Chondrocyte (in vitro differentiated cells): ENCODE results near the gene FYN. TPM values are rescaled to one million over a fixed set of nuclear protein-coding genes. Genes with fewer than 3 reads are reported as not detected.

ENCODE experiments used
- DNase-seq: peaks from one replicate; pipeline ENCODE4 v3.0.0; 2021; ENCODE audit warnings: mixed read lengths, low spot score
- H3K27ac Mint-ChIP-seq: one replicate; pipeline ENCODE4 v1.8.0; 2021; ENCODE audit warnings: mild to moderate bottlenecking, moderate library complexity, mixed read lengths; ENCODE audit not compliant: unreplicated experiment
- H3K27me3 Mint-ChIP-seq: 2 replicates; pipeline ENCODE4 v1.8.0; 2021; ENCODE audit warnings: low read depth, mixed read lengths
- H3K36me3 Mint-ChIP-seq: 2 replicates; pipeline ENCODE4 v1.8.0; 2021; ENCODE audit warnings: low read depth, mixed read lengths
- H3K4me1 Mint-ChIP-seq: 2 replicates; pipeline ENCODE4 v1.8.0; 2021; ENCODE audit warnings: low read depth, mild to moderate bottlenecking, mixed read lengths
- H3K4me3 Mint-ChIP-seq: one replicate; pipeline ENCODE4 v1.8.0; 2021; ENCODE audit warnings: mild to moderate bottlenecking, moderate library complexity, mixed read lengths; ENCODE audit not compliant: unreplicated experiment
- H3K9me3 Mint-ChIP-seq: 2 replicates; pipeline ENCODE4 v1.8.0; 2021; ENCODE audit warnings: low read depth, mixed read lengths
- total RNA-seq: library from RNA; stranded (reverse); gene quantifications from 3 replicates; pipeline ENCODE4 v1.2.1, GENCODE V29; 2021
- TF ChIP-seq, protein P1 (sequence below): fragments of 200-600 bp; sonication (generic); IDR thresholded peaks from 2 replicates; pipeline ENCODE4 v1.5.0; 2021; ENCODE audit warnings: antibody characterized with exemption, mild to moderate bottlenecking, moderate library complexity

The FYN gene
- total RNA-seq, 1 donor from 2014 or later: 109 TPM

DNA sequence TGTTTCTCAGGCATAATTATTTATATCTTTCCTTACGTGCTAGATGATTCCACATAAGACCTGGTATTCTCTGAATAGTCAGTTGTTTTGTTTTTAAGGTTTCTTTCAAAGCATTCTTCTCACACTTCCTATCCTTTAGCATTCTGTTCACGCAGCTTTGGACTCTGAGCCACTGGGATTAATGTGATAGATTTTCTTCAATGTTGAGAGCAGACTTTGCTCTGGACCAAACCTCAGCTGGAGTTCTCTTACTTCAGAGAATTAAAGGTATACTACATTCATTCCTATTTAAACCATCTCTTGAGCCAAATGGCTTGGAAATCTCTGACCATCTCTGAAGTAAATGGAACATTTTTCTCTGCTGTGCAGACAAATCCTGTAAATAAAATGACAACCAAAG lies 196.9 kb downstream of the FYN start:
- Mint-ChIP-seq H3K4me3 (no peak overlapping the region), H3K4me1 (peaks cover 19% of the 10 kb centered on the region), H3K36me3 (peaks cover 24% of the 10 kb centered on the region), H3K27me3 (no peaks in the 10 kb centered on the region), H3K27ac (no peak overlapping the region), H3K9me3 (no peaks in the 10 kb centered on the region)
- no peak for DNase-seq
- TF ChIP-seq, protein P1, sequence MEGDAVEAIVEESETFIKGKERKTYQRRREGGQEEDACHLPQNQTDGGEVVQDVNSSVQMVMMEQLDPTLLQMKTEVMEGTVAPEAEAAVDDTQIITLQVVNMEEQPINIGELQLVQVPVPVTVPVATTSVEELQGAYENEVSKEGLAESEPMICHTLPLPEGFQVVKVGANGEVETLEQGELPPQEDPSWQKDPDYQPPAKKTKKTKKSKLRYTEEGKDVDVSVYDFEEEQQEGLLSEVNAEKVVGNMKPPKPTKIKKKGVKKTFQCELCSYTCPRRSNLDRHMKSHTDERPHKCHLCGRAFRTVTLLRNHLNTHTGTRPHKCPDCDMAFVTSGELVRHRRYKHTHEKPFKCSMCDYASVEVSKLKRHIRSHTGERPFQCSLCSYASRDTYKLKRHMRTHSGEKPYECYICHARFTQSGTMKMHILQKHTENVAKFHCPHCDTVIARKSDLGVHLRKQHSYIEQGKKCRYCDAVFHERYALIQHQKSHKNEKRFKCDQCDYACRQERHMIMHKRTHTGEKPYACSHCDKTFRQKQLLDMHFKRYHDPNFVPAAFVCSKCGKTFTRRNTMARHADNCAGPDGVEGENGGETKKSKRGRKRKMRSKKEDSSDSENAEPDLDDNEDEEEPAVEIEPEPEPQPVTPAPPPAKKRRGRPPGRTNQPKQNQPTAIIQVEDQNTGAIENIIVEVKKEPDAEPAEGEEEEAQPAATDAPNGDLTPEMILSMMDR: no peak

DNA sequence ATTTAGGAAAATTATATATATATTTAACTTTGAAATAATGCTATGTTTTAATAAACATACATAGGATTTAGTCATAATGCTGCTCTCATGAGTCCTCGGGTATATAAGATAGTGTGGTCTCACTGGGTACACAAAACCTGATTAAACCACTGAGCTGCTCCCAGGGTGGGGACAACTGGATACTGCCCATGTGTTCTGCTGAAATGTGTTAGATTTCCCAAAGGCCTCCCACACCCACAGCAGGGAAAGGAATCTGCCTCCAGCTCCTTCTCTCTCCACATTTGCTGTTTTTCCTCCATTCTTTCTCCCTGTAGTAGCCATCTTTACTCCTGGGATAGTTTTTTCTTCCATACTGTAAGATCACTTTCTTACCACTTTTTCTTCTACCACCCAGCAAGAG lies 198.4 kb downstream of the FYN start:
- no peak overlapping the region for H3K4me3 Mint-ChIP-seq
- peaks cover 11% of the 10 kb centered on the region for H3K4me1 Mint-ChIP-seq
- no peaks in the 10 kb centered on the region for H3K27me3 Mint-ChIP-seq
- no peak for DNase-seq
- TF ChIP-seq, protein P1: no peak
- H3K27ac Mint-ChIP-seq: no peak overlapping the region
- H3K9me3 Mint-ChIP-seq: no peaks in the 10 kb centered on the region
- H3K36me3 Mint-ChIP-seq: peaks cover 31% of the 10 kb centered on the region

DNA sequence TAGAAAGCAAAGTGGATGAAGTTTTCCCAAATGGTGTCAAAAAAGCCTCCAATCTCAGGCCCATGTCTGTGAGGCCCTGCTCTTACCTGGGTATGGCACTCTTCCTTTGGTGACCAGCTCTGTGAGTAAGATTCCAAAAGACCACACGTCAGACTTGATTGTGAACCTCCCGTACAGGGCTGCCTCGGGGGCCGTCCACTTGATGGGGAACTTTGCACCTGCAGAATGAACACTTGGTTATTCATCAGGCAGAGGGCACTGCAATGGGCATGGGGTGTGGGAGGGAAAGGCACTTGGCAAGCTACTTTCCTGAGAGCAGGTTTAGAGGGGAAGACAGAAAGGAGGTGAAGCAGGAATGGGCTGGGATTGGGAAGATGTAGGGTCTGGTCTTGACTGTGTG lies 198.8 kb downstream of the FYN start:
- H3K36me3 Mint-ChIP-seq: peaks cover 35% of the 10 kb centered on the region
- H3K9me3 Mint-ChIP-seq: no peaks in the 10 kb centered on the region
- TF ChIP-seq, protein P1: no peak
- no peaks in the 10 kb centered on the region for H3K27me3 Mint-ChIP-seq
- H3K4me1 Mint-ChIP-seq: peaks cover 6% of the 10 kb centered on the region
- no peak overlapping the region for H3K27ac Mint-ChIP-seq
- no peak overlapping the region for H3K4me3 Mint-ChIP-seq
- DNase-seq: no peak

DNA sequence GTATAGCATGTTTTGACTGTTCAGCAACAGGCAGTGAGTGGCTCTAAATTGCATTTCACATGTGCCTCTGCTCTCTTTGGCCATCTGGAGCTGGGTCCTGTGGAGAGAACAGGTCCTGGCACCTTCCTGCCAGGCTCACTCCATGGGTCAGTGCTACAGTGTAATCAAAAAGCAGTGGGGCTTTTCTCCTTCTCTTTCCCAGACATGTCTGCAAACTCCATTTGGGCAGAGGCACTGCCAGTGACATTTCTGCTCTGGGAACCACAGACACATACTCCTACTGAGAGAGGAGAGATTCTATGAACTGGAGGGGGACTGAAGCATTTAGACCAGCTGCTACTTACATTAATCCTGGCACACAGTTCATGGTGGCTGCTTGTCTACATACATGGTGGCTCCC lies 199.3 kb downstream of the FYN start:
- H3K27ac Mint-ChIP-seq: no peak overlapping the region

DNA sequence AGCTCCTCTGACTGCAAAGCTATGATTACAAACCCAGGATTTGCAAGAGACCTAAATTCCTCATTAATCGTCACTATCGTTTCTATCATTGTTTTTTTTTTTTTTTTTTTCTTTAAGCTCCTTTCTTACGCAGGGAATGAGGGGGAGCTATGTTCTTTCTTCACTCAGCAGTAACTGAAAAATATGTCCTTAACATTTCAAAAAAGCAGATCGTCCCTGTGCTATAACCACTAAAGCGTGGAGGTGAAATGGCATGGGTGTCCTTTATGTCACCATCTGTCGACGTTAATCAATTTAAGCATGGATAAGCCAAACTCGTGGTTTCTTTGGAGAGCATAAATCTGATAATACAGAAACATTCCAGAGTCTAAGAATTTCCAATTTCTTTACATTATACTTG lies 199.7 kb downstream of the FYN start:
- no peaks in the 10 kb centered on the region for H3K27me3 Mint-ChIP-seq
- H3K4me1 Mint-ChIP-seq: peaks cover 4% of the 10 kb centered on the region
- TF ChIP-seq, protein P1: no peak
- H3K9me3 Mint-ChIP-seq: no peaks in the 10 kb centered on the region
- no peak overlapping the region for H3K27ac Mint-ChIP-seq
- DNase-seq: no peak
- H3K4me3 Mint-ChIP-seq: no peak overlapping the region
- H3K36me3 Mint-ChIP-seq: peaks cover 36% of the 10 kb centered on the region

More for the DNA sequence above, 199.3 kb downstream of the FYN start:
- H3K36me3 Mint-ChIP-seq: peaks cover 35% of the 10 kb centered on the region
- H3K4me3 Mint-ChIP-seq: no peak overlapping the region
- TF ChIP-seq, protein P1: no peak
- H3K4me1 Mint-ChIP-seq: peaks cover 4% of the 10 kb centered on the region
- DNase-seq: no peak
- no peaks in the 10 kb centered on the region for H3K27me3 Mint-ChIP-seq
- no peaks in the 10 kb centered on the region for H3K9me3 Mint-ChIP-seq
